Anterior cingulate cortex (tissue), 58 donors: Measurements from ENCODE around the gene PRMT2.

Source experiments
- DNase-seq, 58 donors: peaks; one replicate each; lab custom pipeline; 2025; lab: John Stamatoyannopoulos, UW

PRMT2 gene

DNA sequence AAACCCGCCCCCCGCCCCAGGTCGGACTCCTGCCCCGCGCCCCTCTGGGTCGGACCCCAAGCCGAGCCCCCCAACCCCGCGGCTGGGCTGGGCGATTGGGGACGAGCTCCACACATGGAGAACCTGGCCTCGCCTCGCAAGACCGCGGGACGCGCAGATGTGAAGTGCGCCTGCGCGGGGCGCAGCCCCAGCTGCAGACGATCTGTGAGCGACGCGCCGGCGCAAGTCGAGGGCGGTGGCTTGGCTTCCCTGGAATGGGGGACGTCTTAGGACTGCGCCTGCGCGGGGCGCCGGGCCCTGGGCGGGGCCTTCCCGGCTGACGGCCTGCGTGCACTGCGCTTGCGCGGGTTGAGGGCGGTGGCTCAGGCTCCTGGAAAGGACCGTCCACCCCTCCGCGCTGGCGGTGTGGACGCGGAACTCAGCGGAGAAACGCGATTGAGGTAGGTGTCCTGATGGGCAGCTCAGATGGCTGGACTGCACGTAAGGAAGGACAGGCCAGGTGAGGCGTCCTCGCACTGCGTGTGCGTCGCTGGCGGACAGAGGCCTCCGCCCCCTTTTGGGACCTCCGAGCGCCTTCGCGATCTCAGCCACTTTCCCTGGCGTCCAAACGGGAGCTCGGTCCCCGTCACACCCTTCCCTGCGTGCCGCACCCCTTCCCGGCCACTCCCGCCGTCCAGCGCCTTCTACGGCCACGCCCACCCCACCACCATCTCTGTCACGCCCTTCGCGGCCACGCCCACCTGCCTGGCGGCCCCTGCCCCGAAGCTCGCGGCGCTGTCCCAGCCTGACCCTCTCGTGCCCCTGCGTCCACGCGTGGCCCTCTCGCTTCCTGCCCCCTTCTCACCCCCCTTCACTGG is at the start of gene PRMT2:
PRMT2 (plus strand) TSS at position 351 of the 857 bp plus-strand sequence. CDS start 1,278 bp downstream, outside the sequence.
- DNase-seq: peak; percentile 80 to 99 (median 95)

- DNase-seq: no peak
Observed at GRCh38 chr21:46594276-46594675, 41.2 kb upstream of the PRMT2 start.

DNA sequence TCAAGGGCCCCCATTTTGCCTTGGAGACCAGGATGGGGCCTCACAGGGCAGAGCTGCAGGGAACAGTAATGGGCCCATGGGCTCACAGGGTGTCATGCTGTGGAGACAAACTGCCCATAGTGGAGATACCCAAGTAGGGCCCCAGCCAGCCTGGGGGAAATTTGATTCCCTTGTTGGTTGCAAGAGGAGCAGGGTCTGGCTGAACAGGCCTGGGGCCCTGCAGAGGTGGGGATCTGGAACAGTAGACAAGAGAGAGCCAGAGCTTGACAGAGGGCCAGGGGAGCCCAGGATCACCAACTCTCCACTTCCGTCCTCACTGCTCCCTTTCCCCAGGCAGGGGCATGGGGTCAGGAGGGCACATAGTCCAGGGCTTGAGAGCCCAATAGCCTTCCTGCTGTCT is 39.3 kb upstream of the PRMT2 start:
- no peak for DNase-seq

- DNase-seq: no peak
Observed at GRCh38 chr21:46597031-46597430, 38.4 kb upstream of the PRMT2 start.

DNA sequence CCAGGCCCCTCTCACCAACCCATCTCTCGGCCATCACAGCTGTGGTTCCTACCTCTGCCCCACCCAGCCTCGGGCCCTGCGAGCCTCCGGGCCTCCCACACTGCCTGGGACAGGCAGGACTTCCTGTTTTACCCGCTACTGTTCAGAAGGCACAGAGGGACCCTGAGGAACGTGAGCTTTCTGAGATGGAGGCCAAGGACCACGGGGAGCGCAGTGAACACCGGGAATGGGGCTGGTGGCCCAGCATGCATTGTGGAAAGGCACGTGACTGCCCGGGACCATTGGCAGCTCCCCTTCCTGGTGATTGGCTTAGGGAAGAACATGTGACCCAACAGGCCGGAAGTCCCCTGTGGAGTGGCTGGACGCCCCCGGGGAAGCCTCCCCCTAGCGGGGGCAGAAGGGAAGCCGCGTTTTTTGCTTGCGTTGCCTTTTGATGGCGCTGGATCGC is 37.6 kb upstream of the PRMT2 start:
- no peak for DNase-seq

GRCh38 chr21:46598581-46599572 is 36.6 kb upstream of the PRMT2 start:
- peak in 4 of 58 donors; percentile 23 to 73 (median 47) for DNase-seq

- no peak for DNase-seq
Observed at GRCh38 chr21:46600305-46600704, 35.2 kb upstream of the PRMT2 start.

- DNase-seq: no peak
Observed at GRCh38 chr21:46600978-46601377, 34.5 kb upstream of the PRMT2 start.

DNA sequence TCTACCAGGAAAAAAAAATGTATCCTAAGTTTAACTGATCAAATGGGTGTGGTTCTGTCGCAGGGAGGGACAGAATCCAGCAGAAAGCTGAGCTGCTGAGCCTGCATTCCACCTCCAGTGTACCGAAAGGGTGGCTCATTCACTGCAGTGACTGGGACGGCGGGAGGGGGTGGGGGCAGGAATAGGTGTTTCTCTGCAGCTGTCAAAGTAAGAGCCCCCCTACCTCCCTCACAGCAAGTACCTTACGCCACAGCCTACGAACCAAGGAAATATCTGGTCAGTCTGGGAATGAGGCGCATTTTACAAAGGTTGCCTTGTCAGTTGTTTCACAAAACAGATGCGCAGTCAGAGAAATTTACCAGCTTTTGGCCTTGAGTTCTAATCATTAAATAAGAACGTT is 32.2 kb upstream of the PRMT2 start:
- peak in 5 of 58 donors; percentile 17 to 40 (median 36) for DNase-seq

DNA sequence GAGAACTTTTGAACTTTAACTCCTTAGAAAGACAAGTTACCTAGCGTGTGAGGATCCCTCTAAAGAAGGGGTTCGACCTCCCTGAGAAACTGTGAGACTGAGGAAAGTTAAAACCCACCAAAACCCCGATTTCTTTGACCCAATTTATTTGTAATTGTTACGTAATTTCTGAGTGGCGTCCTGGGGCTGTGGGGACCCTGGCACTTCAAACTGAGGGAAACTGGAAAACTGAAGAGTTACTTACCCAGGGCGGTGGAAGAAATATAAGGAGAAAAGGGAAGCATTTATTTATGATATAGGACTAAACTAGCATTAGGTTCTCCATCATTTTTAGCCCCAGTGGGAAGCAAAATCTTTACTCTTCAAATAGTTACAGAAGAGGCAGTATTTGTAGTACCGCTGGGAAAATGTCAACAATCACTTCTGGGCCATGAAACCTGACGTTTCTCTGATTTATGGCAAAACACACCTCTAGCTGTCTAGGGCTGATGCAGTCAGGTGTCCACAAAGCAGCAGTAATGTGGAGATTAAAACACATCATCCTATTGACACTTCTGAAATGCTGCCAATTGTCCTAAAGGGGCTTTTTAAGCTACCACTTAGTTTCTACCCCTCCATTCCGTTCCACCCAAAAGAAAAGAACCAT is 31.0 kb upstream of the PRMT2 start:
- DNase-seq: no peak

GRCh38 chr21:46604975-46605766 is 30.3 kb upstream of the PRMT2 start, which contains the start of gene S100B:
Gene S100B (minus strand): TSS chr21:46605082. CDS start chr21:46602415, 2,667 bp downstream.
- DNase-seq: peak in 54 of 58 donors; percentile 33 to 96 (median 83)

GRCh38 chr21:46605767-46606426 is 29.6 kb upstream of the PRMT2 start:
- peak in 15 of 58 donors; percentile 16 to 79 (median 46) for DNase-seq

DNA sequence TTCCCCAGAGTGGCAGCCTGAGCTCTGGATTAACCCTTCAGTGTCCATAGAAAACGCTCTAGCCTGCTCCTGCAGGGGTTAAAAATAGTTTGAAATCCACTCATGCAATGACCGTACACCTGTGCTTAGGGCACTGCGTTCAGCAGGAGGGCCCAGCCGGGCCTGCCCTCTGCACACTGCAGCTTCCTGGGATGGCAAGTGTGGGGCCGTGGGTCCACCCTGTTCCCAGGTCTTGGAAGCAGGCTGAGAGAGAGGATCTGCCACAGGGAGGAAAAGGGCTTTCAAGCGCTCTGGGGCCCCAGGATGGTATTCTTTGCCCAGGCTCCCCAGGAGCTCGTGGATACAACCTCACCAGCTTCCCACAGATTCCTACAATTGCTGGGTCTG is 29.1 kb upstream of the PRMT2 start:
- no peak for DNase-seq

- DNase-seq: no peak
Observed at GRCh38 chr21:46607636-46608035, 27.8 kb upstream of the PRMT2 start.

DNA sequence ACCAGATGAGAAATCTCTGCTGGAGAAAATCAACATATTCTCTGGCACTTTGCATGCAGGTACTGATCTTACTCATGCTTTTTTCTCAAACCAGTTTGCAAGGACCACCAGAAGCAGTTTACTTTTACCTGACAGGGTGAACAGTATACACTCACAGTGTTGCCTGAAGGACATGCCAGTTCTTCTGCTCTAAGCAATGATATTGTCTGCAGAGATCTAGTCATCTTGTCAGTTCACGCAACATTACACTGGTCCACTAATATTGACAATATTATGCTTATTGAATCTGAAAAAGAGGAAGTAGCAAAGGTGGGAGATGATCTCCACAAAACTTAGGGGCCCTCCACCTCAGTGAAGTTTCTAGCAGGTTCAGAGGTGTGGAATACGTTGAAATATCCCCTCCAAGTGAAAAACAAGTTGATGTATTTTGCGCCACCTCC is 26.8 kb upstream of the PRMT2 start:
- DNase-seq: no peak

- DNase-seq: no peak
Observed at GRCh38 chr21:46610018-46610701, 25.3 kb upstream of the PRMT2 start.

DNA sequence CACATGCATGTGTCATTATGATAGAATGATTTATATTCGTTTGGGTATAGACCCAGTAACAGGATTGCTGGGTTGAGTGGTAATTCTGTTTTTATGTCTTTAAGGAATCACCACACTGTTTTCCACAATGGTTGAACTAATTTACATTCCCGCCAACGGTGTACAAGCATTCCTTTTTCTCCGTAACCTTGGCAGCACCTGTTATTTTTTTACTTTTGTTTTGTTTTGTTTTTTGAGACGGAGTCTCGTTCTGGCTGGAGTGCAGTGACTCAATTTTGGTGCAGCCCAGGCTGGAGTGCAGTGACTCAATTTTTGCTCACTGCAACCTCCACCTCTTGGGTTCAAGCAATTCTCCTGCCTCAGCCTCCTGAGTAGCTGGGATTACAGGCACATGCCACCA is 22.1 kb upstream of the PRMT2 start:
- DNase-seq: no peak

DNA sequence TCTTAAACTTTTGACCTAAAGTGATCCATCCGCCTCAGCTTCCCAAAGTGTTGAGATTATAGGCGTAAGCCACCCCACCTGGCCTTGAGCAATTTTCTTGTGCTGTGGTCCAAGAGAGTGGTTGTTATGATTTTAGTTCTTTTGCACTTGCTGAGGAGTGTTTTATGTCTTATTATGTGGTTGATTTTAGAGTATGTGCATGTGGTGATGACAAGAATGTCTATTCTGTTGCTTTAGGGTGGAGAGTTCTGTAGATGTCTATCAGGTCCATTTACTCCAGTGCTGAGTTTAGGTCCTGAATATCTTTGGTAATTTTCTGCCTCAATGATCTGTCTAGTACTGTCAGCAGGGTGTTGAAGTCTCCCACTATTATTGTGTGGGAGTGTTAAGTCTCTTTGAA is 19.4 kb upstream of the PRMT2 start:
- no peak for DNase-seq
